ENCODE results near the gene RTN4RL1. TPM values are rescaled to one million over a fixed set of nuclear protein-coding genes. Genes with fewer than 3 reads are reported as not detected.

Gene RTN4RL1
- total and polyA plus RNA-seq, 2 experiments from 2014 or later = 32.2 to 45.4 TPM

- Histone ChIP-seq H3K27me3 (no peaks in the 10 kb centered on the region), H3K36me3 (no peaks in the 10 kb centered on the region), H3K4me1 (ENCODE audit: low read depth) (peaks cover 4% of the 10 kb centered on the region), H3K27ac (no peak overlapping the region), H3K9me3 (ENCODE audit: low read depth) (no peaks in the 10 kb centered on the region), H3K4me3 (no peak overlapping the region)
- TF ChIP-seq CTCF (IDR thresholded peaks at IDR 0.05; ENCODE audit: low read depth, low read length) = no peak
- DNase-seq (ENCODE audit: low read depth in 1 of 2, low spot score in 1 of 2) = no peak
These were observed 104.2 kb downstream of the RTN4RL1 start for GRCh38 chr17:1920948-1921351.

DNA sequence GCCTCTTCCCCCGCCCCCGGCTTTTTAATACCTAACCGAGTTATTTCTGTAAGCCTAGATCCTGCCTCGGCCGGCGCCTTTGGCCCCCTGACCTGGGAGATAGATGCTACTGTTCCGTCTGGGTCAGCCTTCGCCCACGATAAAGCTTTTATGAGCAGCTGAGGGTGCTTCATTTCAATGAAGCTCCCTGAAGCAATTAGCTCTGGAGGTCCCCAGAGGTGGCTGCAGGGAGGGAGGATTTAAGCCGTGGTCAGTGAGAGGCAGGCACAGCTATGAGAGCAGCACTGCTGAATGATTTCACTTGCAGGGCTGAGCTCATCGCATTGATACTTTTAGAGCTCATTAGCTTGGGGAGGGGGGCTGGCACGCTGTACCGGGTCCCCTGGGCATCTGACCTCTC lies 105.9 kb downstream of the RTN4RL1 start:
- Histone ChIP-seq H3K4me3 (no peak overlapping the region), H3K9me3 (ENCODE audit: low read depth) (no peaks in the 10 kb centered on the region), H3K27me3 (no peaks in the 10 kb centered on the region), H3K36me3 (no peaks in the 10 kb centered on the region), H3K4me1 (ENCODE audit: low read depth) (peaks cover 4% of the 10 kb centered on the region), H3K27ac (no peak overlapping the region)
- TF ChIP-seq CTCF (IDR thresholded peaks at IDR 0.05; ENCODE audit: low read depth, low read length) = no peak
- no peak for DNase-seq (ENCODE audit: low read depth in 1 of 2, low spot score in 1 of 2)

- Histone ChIP-seq H3K27me3 (no peaks in the 10 kb centered on the region), H3K4me3 (no peak overlapping the region), H3K4me1 (ENCODE audit: low read depth) (peaks cover 4% of the 10 kb centered on the region), H3K36me3 (no peaks in the 10 kb centered on the region), H3K9me3 (ENCODE audit: low read depth) (no peaks in the 10 kb centered on the region), H3K27ac (no peak overlapping the region)
- no peak for TF ChIP-seq CTCF (IDR thresholded peaks at IDR 0.05; ENCODE audit: low read depth, low read length)
- DNase-seq (ENCODE audit: low read depth in 1 of 2, low spot score in 1 of 2) = no peak
These were observed 106.6 kb downstream of the RTN4RL1 start for GRCh38 chr17:1918346-1919162.

GRCh38 chr17:1916963-1917715 lies 108.0 kb downstream of the RTN4RL1 start:
- no peak for TF ChIP-seq CTCF (IDR thresholded peaks at IDR 0.05; ENCODE audit: low read depth, low read length)
- H3K36me3 ChIP-seq = no peaks in the 10 kb centered on the region
- peaks cover 4% of the 10 kb centered on the region for H3K4me1 ChIP-seq (ENCODE audit: low read depth)
- no peak overlapping the region for H3K27ac ChIP-seq
- no peaks in the 10 kb centered on the region for H3K9me3 ChIP-seq (ENCODE audit: low read depth)
- H3K27me3 ChIP-seq = no peaks in the 10 kb centered on the region
- H3K4me3 ChIP-seq = no peak overlapping the region
- no peak for DNase-seq (ENCODE audit: low read depth in 1 of 2, low spot score in 1 of 2)

- no peak for TF ChIP-seq CTCF (IDR thresholded peaks at IDR 0.05; ENCODE audit: low read depth, low read length)
- Histone ChIP-seq H3K36me3 (no peaks in the 10 kb centered on the region), H3K9me3 (ENCODE audit: low read depth) (no peaks in the 10 kb centered on the region), H3K27ac (no peak overlapping the region), H3K4me1 (ENCODE audit: low read depth) (peaks cover 4% of the 10 kb centered on the region), H3K4me3 (no peak overlapping the region), H3K27me3 (peaks cover 4% of the 10 kb centered on the region)
- DNase-seq (ENCODE audit: low read depth in 1 of 2, low spot score in 1 of 2) = no peak
These were observed 108.8 kb downstream of the RTN4RL1 start for GRCh38 chr17:1916316-1916715.
